ENCODE results near the gene GPATCH1.
"Not testable (repeated sequence)": the region's sequence is repeated elsewhere in the genome, so short reads cannot be mapped to it uniquely, and the experiment has no call there.

The GPATCH1 gene

GRCh38 chr19:33039815-33040214 lies 41.2 kb upstream of the GPATCH1 start:
- Histone ChIP-seq H3K36me3 (ENCODE audit: control insufficient read depth, insufficient read depth, low read length) (no peaks in the 10 kb centered on the region), H3K4me3 (replicated peaks; ENCODE audit: low read depth, low read length) (no peak overlapping the region), H3K27me3 (replicated peaks; ENCODE audit: control insufficient read depth, insufficient read depth, low read length) (no peaks in the 10 kb centered on the region)
- no peak for DNase-seq (ENCODE audit: extremely low read depth, insufficient read length)
- no peak for TF ChIP-seq CTCF (IDR thresholded peaks at IDR 0.05; ENCODE audit: insufficient read depth, low read length, poor library complexity, severe bottlenecking)

GRCh38 chr19:33040994-33041827 lies 39.8 kb upstream of the GPATCH1 start:
- Histone ChIP-seq H3K27me3 (replicated peaks; ENCODE audit: control insufficient read depth, insufficient read depth, low read length) (no peaks in the 10 kb centered on the region), H3K4me3 (replicated peaks; ENCODE audit: low read depth, low read length) (no peak overlapping the region), H3K36me3 (ENCODE audit: control insufficient read depth, insufficient read depth, low read length) (no peaks in the 10 kb centered on the region)
- no peak for TF ChIP-seq CTCF (IDR thresholded peaks at IDR 0.05; ENCODE audit: insufficient read depth, low read length, poor library complexity, severe bottlenecking)
- no peak for DNase-seq (ENCODE audit: extremely low read depth, insufficient read length)

- H3K4me3 ChIP-seq (replicated peaks; ENCODE audit: low read depth, low read length); DNase-seq (ENCODE audit: extremely low read depth, insufficient read length); H3K27me3 ChIP-seq (replicated peaks; ENCODE audit: control insufficient read depth, insufficient read depth, low read length); H3K36me3 ChIP-seq (ENCODE audit: control insufficient read depth, insufficient read depth, low read length): not testable (repeated sequence)
Measured at GRCh38 chr19:33041828-33042160, 39.2 kb upstream of the GPATCH1 start.

- no peak for TF ChIP-seq CTCF (IDR thresholded peaks at IDR 0.05; ENCODE audit: insufficient read depth, low read length, poor library complexity, severe bottlenecking)
- Histone ChIP-seq H3K36me3 (ENCODE audit: control insufficient read depth, insufficient read depth, low read length) (no peaks in the 10 kb centered on the region), H3K4me3 (replicated peaks; ENCODE audit: low read depth, low read length) (no peak overlapping the region), H3K27me3 (replicated peaks; ENCODE audit: control insufficient read depth, insufficient read depth, low read length) (no peaks in the 10 kb centered on the region)
- DNase-seq (ENCODE audit: extremely low read depth, insufficient read length), result no peak
Measured at GRCh38 chr19:33047422-33047821, 33.6 kb upstream of the GPATCH1 start.

GRCh38 chr19:33048806-33049676 lies 31.9 kb upstream of the GPATCH1 start:
- no peak overlapping the region for H3K4me3 ChIP-seq (replicated peaks; ENCODE audit: low read depth, low read length)
- H3K36me3 ChIP-seq (ENCODE audit: control insufficient read depth, insufficient read depth, low read length), result no peaks in the 10 kb centered on the region
- no peaks in the 10 kb centered on the region for H3K27me3 ChIP-seq (replicated peaks; ENCODE audit: control insufficient read depth, insufficient read depth, low read length)
- no peak for TF ChIP-seq CTCF (IDR thresholded peaks at IDR 0.05; ENCODE audit: insufficient read depth, low read length, poor library complexity, severe bottlenecking)
- no peak for DNase-seq (ENCODE audit: extremely low read depth, insufficient read length)

- Histone ChIP-seq H3K36me3 (ENCODE audit: control insufficient read depth, insufficient read depth, low read length) (no peaks in the 10 kb centered on the region), H3K27me3 (replicated peaks; ENCODE audit: control insufficient read depth, insufficient read depth, low read length) (no peaks in the 10 kb centered on the region), H3K4me3 (replicated peaks; ENCODE audit: low read depth, low read length) (no peak overlapping the region)
- DNase-seq (ENCODE audit: extremely low read depth, insufficient read length), result no peak
- no peak for TF ChIP-seq CTCF (IDR thresholded peaks at IDR 0.05; ENCODE audit: insufficient read depth, low read length, poor library complexity, severe bottlenecking)
Measured at GRCh38 chr19:33050110-33050509, 30.9 kb upstream of the GPATCH1 start.

All from GM06990 (cell line).